HG02642 (cell line): ENCODE measurements around the gene ABTB1.

Experiments used
- ATAC-seq: cut with Tn5 transposase; IDR thresholded peaks from one replicate; pipeline ENCODE4 v1.9.1; 2021; ENCODE audit warnings: mild to moderate bottlenecking; ENCODE audit not compliant: unreplicated experiment, poor library complexity

Gene ABTB1

GRCh38 chr3:127684871-127685707, 12.3 kb downstream of the ABTB1 start:
- ATAC-seq, result no peak

- ATAC-seq, result no peak
Observed at GRCh38 chr3:127685708-127686511, 13.2 kb downstream of the ABTB1 start.

DNA sequence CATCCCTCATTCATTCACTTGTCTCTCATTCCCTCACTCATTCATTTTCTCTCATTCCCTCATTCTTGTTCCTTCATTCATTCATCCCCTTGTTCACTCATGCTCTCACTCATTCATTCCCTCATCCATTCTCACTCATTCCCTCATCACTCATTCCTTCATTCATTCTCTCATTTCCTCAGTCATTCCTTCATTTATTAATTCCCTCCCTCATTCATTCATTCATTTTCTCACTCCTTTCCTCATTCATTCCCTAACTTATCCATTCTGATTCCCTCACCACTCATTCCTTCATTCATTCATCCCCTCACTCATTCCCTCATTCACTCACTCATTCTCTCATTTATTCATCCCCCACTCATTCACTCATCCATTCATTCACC, 13.8 kb downstream of the ABTB1 start:
- ATAC-seq, result no peak

DNA sequence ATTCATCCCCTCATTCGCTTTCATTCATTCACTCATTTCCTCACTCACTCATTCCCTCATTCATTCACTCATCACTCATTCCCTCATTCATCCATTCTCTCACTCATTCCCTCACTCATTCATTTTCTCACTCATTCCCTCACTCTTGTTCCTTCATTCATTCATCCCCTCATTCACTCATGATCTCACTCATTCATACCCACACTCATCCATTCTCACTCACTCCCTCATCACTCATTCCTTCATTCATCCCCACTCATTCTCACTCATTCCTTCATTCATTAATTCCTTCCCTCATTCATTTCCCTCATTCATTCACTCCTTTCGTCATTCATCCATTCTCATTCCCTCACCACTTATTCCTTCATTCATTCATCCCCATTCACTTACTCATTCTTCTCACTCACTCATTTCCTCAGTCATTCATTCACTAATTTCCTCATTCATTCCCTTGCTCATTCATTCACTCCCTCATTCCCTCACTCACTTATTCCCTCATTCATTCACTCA, 14.5 kb downstream of the ABTB1 start:
- ATAC-seq, result no peak

DNA sequence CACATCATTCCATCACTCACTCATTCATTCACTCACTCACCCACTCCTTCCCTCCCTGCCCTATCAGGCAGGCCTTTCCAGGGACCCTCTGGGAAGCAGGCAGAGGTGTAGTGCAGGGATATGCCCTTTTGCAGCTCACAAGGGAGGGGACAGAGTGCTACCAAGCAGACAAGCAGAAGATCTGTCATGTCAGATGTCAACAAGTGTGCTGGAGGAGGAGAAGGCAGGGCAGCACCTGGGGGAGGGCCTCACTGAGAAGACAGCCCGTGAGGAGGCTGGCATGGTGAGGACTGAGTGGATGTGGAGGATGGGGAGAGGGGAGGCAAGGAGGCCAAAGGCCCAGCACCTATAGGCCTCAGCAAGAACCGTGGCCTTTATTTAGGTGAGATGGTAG, 15.3 kb downstream of the ABTB1 start:
- ATAC-seq, result no peak

- ATAC-seq, result no peak
Observed at GRCh38 chr3:127688416-127689265, 15.9 kb downstream of the ABTB1 start.

GRCh38 chr3:127689266-127689860, 16.6 kb downstream of the ABTB1 start:
- ATAC-seq, result no peak

DNA sequence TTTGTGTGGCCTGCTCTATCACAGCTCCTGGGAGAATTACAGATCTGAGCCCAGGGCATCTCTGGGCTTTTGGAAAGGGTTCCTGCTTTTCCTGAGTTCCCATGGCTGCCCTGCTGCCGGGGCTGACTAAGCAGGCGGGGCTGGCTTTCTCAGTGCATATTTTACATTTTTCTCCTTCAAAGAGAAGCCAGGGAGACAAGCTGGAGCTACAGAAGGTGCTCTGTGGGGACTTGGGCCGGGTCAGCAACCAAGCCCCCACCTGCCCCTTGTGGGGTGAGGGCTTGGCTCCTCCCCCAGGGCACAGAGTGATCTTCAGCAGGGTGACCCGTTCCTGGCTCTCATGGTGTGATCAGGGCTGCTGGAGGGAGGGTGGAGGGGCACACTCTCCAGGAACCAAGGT, 17.4 kb downstream of the ABTB1 start:
- ATAC-seq, result no peak

GRCh38 chr3:127690823-127691452, 18.2 kb downstream of the ABTB1 start:
- ATAC-seq, result no peak

DNA sequence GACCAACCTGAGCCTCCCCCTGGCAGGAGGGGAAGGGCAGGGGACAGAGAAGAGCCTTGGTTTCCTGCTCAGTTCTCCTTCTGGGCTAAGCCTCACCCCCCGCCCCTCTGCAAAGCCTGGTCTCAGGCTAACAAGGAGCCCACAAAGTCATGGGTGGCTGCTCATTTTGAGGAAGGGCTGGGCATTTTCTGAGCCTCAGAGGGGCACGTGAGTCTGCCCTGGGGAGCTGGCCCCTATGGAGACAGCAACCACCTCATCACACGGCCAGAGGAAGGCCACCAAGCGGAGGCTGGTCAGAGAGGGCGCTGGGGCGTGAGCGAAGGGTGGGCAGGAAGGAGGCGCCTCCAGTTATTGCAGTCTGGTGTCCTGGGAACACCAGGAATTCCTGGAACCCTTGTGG, 18.7 kb downstream of the ABTB1 start:
- ATAC-seq, result no peak

DNA sequence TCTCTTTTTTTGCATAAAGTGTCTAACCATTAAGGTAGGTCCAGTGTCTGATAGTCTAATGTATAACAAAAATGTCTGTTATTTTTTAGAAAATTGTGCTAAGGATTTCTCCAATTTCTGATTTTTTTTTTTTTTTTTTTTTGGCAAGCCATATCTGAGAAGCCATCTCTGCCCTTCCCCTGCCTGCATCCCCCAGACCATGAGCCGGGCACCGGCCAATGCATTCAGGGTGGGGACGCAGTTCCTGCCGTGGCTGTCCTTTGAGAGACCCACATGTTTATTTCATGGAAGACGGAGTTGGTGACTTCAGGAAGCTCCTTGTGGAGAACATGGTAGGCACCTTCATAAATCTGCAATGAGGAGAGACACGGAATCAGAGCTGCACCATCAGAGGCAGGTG, 19.2 kb downstream of the ABTB1 start:
- ATAC-seq, result no peak

DNA sequence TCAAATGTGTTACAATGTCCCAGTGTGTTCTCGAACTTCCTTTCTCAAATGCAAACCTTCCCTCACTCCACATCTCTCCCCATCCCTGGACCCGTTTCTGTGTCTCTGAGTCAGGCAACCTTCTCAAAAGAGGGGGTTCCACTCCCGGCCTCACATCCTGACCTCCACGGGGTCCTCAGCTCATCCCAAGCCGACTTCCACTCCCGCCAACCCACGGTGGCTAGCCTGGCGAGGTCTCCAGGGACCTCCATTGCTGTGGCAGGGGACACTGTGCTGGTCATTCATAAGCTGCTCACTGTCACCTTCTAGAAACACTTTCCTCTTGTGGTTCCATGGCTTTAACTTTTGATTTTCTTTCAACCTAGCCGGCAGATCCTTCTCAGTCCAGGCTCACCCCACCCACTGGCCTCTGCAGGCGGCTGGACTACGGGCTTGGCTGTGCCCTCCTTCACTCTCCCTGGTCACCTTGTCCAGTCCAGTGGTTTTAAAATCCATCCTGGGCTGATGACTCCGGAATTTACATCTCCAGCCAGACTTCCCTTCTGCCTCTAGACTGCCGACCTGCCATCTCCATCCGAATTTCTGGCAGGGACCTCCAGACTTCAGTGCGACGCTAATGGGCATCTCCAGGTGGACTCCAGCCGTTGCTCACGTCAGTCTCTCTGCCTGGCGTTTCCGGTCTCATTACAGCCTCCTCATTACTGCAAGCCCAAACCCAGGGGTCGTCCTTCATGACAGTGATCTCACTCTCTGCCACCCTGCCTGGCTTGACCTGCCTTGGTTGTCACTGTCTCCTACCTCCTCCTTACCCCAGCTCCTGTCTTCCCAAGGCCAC, 20.0 kb downstream of the ABTB1 start:
- no peak for ATAC-seq

- ATAC-seq, result no peak
Observed at GRCh38 chr3:127693336-127693843, 20.6 kb downstream of the ABTB1 start.

DNA sequence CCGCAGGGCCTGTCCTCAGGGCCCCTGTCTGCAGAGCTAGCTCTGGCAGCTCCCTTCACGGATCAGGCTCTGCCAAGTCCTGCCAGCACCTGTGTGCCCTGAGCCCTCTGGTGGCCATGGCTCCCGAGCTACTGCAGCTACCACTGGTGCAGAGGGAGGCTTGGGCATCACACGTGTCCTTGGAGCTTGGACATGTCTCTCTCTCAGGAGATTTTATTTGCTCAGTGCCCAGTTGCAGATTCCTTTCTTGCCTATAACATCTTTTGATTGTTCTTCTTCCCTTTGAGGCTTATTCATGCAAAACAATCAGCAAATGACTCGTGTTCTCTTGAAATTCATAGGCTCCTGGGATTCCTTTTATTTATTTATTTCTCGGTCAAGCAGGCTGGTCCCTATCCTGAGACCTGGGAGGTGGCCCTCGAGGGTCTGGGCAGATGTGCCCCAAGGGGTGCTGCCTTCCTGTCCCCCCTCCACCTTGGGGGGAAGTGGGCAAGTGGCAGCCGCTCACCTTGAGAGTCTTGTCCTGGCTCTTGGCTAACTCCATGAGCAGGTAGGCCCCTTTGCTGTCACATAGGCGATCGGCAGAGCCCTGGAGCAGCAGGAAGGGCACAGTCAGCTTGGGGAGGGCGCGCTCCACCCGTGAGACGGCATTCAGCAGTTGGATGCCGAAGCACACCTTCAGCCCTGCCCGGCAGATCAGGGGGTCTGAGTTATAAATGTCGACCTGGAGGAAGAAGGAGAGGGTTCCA, 21.9 kb downstream of the ABTB1 start:
- ATAC-seq, result no peak

DNA sequence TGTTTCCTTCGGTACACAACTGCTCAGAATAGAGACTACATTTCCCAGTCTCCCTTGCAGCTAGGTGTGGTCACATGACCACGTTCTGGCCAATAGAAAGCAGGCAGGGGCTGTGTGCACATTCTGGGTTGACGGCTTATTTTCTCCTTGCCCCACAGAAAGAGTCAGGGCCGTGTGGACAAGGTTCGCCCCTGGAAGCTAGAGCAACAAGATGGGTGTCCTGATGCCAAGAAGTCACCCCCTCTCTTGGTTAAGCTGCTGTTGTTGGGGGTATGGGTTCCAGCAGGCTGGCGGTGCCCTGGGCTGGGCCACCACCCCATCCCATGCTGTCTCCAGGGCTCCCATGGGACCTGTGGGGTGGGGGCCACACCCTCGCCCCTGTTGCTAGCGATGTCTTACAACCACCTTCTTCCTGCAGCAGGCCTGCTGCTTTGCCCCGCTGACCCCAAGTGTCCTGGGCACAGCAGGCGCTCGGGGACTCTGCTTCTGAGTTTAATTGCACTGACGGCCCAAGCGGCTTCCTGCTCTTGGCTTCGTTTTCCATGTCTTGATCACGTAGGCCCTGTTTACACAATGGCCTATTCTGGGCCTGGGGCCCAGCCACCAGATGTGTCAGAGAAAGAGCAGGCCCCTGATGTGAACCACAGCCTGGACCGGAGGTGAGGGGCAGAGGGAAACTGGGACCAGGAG, 24.9 kb downstream of the ABTB1 start:
- peak; percentile 62 for ATAC-seq

GRCh38 chr3:127698286-127698685, 25.5 kb downstream of the ABTB1 start:
- no peak for ATAC-seq

- no peak for ATAC-seq
Observed at GRCh38 chr3:127698691-127699415, 26.1 kb downstream of the ABTB1 start.
